SKM-1 (cell line): ENCODE data around the gene ODC1.

Source experiments
- DNase-seq: peaks from one replicate; lab custom pipeline; 2025; ENCODE audit not compliant: unreplicated experiment; lab: John Stamatoyannopoulos, UW

The ODC1 gene

GRCh38 chr2:10434886-10435819, 13.0 kb downstream of the ODC1 start:
- DNase-seq: peak; percentile 63

DNA sequence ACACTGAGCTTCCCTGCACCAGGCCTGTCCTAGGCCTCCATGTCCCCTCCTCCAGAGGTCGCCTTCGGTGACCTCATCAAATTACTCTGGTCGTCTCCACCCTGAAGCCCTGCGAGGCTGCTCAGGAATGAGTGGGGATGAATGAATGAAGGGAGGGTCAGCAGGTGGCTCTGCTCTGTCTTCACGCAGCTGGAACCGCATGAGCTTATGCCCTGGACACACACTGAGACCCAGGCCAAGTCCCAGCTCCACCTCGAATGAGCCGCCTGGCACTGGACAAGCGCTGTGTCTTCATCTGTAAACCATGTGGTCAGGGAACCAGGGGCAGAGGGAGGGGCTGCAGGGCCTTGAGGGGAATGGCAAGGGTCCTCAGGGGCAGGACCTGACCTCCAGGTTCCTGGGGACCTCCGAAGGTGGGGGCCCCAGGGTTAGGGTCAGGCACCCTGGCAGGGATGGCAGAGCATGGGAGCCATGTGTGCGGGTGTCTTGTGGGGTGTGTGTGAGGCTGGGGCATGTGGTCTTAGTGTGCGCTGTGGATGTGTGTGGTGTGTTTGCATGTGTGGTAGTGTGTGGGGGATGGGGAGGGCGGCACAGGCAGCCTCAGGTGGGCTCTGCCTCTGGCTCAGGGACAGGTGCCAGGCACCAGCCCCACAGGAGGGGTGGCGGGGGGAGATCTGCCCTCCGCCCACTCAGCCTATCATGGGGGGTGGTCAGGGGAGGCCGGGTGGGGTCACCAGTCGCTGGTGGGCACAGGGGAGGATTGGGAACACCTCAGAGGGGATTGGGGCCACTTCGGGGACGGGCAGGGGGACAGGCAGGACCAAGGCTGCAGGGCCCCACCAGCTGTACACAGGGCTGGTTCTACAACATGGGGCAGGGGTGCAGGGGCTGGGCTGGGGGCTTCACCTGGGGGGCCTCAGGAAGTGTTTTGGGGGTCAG, 13.9 kb downstream of the ODC1 start:
- no peak for DNase-seq

GRCh38 chr2:10433264-10433946, 14.7 kb downstream of the ODC1 start:
- DNase-seq: no peak

DNA sequence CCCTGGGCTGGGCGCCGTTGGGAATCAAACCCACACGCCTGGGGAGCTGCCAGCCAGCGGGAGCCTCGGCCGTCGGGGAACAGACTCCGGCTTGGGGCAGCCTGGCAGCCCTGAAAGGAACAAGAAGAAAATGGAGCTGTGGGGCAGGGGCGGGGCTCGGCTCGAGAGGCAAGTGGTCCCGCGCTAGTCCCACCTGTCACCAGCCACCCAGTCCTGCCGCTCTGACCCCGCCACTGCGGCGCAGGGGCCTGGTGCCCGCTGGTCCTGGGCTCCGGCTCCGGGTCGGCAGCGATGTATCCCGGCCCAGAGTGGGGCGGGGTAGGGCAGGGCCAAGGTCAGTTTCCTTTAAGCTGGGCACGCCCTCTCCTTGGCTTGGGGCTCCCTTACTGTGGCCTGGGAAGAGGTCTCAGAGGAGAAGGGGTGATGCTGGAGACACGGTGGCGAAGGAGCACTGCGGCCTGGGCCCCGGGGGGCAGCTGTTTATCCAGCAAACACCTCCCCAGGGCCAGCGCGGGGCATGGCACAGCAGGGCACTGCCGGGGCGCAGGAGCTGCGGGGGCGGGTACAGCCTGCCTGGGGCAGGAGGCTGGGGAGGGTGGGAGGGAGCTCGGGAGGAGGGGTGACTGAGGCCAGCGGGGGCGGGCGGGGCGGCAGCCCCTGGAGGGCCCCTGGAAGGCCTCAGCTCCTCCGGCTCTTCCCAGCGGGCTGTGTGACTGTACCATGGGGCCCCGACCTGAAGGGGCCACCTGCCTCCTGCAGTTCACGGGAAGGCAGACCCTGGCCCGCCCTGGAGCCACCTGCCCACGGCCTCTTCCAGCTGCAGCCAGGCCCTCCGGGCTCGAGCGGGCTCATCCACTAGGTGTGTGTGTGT, 15.6 kb downstream of the ODC1 start:
- no peak for DNase-seq

GRCh38 chr2:10431797-10432196, 16.3 kb downstream of the ODC1 start:
- DNase-seq: no peak

- DNase-seq: no peak
These were observed 17.1 kb downstream of the ODC1 start for GRCh38 chr2:10430886-10431622.

GRCh38 chr2:10428924-10429323, 19.2 kb downstream of the ODC1 start:
- DNase-seq: no peak

DNA sequence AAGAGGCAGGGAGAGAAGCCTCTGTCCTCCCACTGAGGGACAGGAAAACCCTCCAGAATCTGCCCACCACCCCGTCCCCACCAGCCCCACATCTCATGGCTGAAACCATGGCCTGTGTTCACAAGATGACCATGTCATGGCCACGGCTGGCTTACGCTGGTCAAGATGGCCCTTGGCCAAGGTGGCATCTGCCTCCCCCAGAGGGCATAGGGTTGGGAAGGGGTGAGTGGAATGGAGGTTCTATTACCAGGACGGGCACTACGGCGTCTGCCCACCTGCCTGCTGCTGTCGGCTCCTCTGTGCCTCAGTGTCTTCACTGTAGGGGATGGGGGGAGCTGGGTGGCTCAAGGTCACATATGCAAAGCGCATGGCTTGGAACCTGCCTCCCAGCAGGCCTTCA, 19.8 kb downstream of the ODC1 start:
- DNase-seq: no peak

DNA sequence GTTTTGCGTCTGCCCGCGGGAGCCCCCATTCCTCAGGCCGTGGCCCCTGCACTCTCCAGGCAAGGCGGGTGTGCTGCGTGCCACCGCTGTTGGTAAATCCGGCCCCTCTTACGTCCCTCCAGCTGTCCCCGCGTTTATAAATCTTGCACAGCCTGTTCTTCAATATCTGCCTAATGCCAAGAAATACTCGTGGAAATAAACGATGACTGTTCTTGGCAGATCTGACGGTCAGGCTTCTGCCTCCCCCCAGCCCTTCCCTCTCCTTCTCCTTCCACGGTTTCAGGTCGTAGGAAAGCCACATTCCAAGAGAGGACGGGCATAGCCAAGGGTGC, 20.5 kb downstream of the ODC1 start:
- DNase-seq: no peak

GRCh38 chr2:10426726-10427617, 21.2 kb downstream of the ODC1 start:
- DNase-seq: no peak

DNA sequence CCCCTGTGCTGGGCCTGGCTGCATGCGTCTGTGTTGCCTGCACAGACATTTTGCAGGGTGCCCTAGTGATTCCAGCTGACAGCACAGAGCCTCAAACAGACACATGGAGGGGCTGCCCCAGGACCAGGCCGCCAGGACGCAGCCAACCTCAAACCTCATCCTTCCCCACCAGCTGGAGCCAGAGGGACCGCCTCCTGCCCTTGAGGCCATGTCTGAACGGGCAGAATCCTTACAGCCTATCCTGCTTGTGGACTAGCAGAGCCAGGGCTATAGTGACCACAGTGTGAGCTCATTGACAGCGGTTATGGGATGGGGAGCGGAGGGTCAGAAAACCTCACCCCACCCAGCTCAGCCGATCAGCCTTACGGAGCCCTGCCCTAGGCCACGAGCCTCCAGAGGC, 22.4 kb downstream of the ODC1 start:
- no peak for DNase-seq

DNA sequence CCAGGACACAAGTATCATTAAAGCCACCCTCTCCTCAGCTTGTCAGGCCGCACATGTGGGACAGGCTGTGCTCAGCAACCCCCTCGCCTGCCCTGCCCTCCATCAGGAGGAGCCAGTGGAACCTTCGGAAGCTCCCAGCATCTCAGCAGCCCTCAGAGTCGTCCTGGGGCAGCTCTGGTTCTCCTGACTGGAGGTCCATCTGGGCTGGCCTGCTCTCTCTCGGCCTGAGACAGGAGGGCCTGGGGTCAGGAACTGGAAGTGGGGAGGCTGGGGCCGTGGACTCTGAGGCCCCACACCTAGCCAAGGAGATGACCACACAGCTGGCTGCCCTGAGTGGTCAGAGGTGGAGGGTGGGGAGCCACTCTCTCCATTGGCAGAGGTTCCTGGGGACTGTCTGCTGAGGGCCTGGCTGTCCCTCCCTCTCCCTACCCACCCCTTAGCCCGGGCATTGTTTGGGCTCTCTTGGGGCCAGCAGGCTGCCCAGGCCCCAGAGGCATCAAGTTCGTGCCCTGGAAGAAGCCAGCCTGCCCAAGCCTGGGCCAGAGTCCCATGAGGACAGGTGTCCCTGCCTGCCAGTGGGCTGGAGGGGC, 23.1 kb downstream of the ODC1 start:
- no peak for DNase-seq

DNA sequence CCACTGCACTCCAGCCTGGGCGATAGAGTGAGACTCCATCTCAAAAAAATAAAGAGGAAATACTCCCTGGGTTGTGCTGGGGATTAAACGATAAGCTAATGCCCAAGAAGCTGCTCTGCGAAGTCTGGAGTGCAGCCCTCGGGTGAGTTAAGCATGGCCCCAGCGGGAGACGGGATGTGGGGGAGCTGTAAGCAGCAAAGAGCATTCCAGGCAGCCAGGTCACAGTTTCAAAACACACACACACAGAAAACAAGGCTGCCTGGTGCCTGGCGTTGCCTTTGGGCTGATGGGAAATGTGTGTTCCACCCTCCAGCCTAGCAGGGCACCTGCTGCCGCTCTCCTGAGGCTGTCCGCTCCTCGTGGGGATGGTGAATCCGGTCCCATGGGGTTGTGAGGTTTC, 24.1 kb downstream of the ODC1 start:
- no peak for DNase-seq

DNA sequence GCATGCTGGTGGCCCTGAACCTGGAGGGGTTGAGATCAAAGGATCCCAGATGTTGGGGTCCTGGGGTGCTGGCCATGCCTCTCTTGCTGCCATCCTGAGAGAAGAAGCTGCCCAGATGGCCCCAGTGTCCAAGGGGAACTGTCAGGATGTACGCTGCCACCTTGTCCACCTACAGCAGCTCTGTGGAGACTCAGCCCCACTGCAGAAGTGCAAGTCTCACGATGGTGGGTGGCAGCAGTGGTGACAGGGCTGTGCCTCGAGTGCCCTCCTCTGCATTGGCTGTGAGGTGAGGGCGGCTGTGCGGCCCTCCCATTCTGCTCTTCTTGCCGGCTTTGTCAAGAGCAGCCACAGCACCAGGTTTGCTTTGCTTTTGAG, 24.7 kb downstream of the ODC1 start:
- DNase-seq: no peak

GRCh38 chr2:10422732-10423399, 25.3 kb downstream of the ODC1 start:
- no peak for DNase-seq

- DNase-seq: no peak
These were observed 25.9 kb downstream of the ODC1 start for GRCh38 chr2:10422251-10422650.

DNA sequence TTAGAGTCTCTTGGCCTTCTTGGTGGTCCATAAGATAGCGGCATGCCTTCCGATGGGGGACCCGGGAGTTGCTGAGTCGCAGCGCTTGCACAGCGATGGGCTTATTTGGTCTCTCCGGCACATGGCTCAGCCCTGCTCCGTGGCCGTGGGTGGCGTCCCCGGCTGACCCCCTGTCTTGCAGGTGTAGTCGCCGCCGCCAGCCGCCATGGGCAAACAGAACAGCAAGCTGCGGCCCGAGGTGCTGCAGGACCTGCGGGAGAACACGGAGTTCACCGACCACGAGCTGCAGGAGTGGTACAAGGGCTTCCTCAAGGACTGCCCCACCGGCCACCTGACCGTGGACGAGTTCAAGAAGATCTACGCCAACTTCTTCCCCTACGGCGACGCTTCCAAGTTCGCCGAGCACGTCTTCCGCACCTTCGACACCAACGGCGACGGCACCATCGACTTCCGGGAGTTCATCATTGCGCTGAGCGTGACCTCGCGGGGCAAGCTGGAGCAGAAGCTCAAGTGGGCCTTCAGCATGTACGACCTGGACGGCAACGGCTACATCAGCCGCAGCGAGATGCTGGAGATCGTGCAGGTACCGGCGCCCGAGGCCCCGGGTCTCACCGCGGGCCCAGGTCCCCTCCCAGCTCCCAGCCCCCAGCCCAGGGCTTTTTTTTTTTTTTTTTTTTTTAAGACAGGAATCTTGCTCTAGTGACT, 28.4 kb downstream of the ODC1 start:
- DNase-seq: no peak
